ENCODE measurements around the gene TDP1.

The TDP1 gene

GRCh38 chr14:89955745-89956660, at the start of gene TDP1:
TDP1 (plus strand) TSS chr14:89955927; CDS start chr14:89963115, 7,188 bp downstream.
- in situ Hi-C loops (cut with MboI; ENCODE audit: low sequenced_read_pairs): no loop called here

DNA sequence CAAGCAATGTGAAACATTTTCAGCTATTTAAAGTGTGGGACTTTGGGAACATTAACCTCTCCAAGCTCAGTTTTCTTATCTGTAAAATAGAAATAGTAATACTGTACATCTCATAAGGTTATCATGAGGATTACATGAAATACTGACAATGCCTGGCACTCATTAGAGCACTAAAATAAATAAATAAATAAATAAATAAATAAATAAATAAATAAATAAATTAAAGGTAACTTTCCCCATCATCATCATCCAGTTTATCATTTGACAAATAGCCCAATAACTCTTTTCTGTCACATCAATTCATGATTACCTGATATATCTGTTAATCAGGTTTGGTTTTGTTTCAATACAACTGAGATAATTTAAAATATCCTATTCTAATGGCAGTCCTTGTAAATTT, 49.7 kb upstream of the TDP1 start:
- in situ Hi-C loops (cut with MboI; ENCODE audit: low sequenced_read_pairs): loop anchor here (25.0 kb wide), 1 partner anchor 744 kb away; no protein-coding TSS in a partner anchor

DNA sequence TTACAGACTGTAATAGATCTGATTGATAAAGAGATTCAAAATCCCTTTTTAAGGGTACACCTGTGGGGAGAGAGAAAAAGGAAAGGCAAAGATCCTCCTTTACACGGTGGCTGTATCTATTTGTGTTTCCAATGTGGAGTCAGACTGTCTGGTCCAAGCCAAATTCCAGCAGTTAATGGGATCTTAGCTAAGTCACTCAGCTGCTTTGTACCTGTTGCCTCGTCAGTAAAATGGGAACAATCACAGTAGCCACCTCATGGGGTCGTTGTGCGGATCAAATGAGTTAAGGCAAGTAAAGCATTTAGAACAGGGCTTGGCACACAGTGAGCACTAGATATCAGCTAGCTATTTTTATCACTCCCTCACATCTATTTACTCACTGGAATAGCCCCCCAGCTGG, 48.1 kb upstream of the TDP1 start:
- in situ Hi-C loops (cut with MboI; ENCODE audit: low sequenced_read_pairs): loop anchor here (25.0 kb wide), 1 partner anchor 745 kb away; no protein-coding TSS in a partner anchor

DNA sequence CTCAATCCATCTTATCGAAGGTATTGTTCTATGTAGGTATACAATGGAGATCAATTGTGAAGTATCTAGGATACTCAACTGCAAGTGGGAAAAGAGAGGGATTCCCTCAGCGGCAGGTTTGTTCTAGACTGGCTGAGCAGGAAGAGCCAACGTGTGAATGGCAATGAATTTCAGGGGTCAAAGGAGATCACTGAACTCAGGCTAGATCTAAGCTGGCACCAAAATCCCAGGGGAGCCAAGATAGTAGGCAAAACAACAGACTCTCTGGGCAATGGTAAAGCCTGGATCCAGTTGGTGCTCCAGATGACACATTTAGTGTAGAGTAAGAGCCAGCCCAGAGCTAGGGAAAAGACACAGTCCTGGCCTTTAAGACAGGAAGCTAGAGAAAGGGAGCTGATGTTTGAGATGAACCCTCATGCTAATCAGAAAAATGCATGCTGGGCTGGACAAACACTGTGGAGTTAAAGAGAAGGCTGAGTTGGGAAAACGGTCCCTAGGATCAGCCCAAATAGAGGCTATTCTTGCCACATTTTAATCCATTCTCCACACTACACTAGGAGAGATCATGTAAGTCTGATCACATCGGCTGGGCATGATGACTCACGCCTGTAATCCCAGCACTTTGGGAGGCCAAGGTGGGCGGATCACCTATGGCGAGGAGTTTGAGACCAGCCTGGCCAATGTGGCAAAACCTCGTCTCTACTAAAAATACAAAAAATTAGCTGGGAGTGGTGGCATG, 46.8 kb upstream of the TDP1 start:
- in situ Hi-C loops (cut with MboI; ENCODE audit: low sequenced_read_pairs): loop anchor here (25.0 kb wide), 1 partner anchor 747 kb away; no protein-coding TSS in a partner anchor

- in situ Hi-C loops (cut with MboI; ENCODE audit: low sequenced_read_pairs): loop anchor here (25.0 kb wide), 1 partner anchor 747 kb away; no protein-coding TSS in a partner anchor
Measured at GRCh38 chr14:89909586-89909985, 46.1 kb upstream of the TDP1 start.

- in situ Hi-C loops (cut with MboI; ENCODE audit: low sequenced_read_pairs): loop anchor here (10.0 to 25.0 kb wide), 2 partner anchors 748 to 866 kb away; no protein-coding TSS in a partner anchor
Measured at GRCh38 chr14:89910691-89911009, 45.1 kb upstream of the TDP1 start.

DNA sequence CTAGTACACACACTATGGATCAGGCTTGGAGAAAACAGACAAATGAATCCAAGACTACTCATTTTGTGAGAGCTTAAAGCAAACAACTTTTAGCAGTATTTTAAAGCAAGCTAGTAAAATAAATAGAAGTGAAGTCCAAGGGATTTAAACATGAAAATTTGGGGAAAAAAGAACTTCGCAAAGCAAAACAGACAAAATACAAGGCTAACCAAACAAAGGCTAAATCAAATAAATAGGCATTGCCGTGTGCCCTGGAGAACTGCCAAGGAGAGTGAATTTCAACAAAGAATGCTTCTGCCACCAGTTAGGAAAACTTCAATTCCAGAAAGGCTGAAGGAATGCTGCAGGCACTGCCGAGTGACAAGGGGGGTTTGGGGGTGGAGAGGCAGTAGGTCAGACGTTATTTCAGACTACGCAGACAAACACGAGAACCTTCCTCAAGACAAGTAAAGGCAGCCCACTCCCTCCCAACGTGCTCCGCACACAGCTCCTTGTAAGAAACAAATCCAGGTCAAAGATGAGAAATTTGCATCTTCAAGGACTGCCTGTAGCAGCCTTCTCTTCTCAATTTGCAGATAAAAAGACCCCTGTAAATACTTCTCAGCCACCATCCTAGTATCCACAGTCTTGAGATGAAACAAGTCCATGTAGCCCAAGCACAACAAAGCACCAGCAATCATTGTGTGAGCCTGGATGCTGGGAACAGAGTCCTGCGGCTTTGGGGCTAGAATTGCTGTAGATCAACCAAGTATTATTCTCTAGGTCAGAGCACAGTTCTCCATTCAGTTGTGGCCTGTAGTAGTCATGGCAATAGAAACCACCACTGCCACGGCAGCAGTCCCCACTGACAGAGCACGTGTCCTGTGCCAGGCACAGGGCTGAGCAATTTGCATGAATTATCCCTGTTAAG, 44.5 kb upstream of the TDP1 start:
- in situ Hi-C loops (cut with MboI; ENCODE audit: low sequenced_read_pairs): loop anchor here (10.0 to 25.0 kb wide), 2 partner anchors 749 to 866 kb away; no protein-coding TSS in a partner anchor

DNA sequence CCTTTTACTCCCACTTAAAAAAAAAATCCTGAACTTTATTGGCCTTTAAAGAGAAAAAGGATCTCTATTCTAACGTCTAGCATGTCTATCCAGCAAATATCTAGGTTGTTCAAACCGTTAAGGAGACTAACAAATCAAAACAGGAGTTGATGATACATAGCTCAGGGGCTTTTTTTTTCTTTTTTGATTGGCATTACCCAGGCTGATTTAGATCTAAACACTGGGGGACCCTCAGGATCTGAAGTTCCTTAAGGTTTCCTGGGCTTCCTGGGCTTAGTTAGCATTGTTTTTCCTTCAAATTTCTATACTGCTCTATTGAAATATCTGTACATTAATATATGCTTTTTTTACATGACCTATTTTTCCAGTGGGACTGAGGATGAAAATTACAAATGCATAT, 43.5 kb upstream of the TDP1 start:
- in situ Hi-C loops (cut with MboI; ENCODE audit: low sequenced_read_pairs): loop anchor here (10.0 to 25.0 kb wide), 2 partner anchors 750 to 867 kb away; no protein-coding TSS in a partner anchor

GRCh38 chr14:89912667-89913211, 43.0 kb upstream of the TDP1 start:
- in situ Hi-C loops (cut with MboI; ENCODE audit: low sequenced_read_pairs): loop anchor here (10.0 to 25.0 kb wide), 2 partner anchors 750 to 868 kb away; no protein-coding TSS in a partner anchor

- in situ Hi-C loops (cut with MboI; ENCODE audit: low sequenced_read_pairs): loop anchor here (10.0 to 25.0 kb wide), 2 partner anchors 753 to 870 kb away; no protein-coding TSS in a partner anchor
Measured at GRCh38 chr14:89915114-89915878, 40.4 kb upstream of the TDP1 start.

- in situ Hi-C loops (cut with MboI; ENCODE audit: low sequenced_read_pairs): loop anchor here (10.0 to 25.0 kb wide), 2 partner anchors 756 to 874 kb away; no protein-coding TSS in a partner anchor
Measured at GRCh38 chr14:89918721-89919120, 37.0 kb upstream of the TDP1 start.

- in situ Hi-C loops (cut with MboI; ENCODE audit: low sequenced_read_pairs): loop anchor here (25.0 kb wide), 1 partner anchor 758 kb away; no protein-coding TSS in a partner anchor
Measured at GRCh38 chr14:89920056-89920455, 35.7 kb upstream of the TDP1 start.

DNA sequence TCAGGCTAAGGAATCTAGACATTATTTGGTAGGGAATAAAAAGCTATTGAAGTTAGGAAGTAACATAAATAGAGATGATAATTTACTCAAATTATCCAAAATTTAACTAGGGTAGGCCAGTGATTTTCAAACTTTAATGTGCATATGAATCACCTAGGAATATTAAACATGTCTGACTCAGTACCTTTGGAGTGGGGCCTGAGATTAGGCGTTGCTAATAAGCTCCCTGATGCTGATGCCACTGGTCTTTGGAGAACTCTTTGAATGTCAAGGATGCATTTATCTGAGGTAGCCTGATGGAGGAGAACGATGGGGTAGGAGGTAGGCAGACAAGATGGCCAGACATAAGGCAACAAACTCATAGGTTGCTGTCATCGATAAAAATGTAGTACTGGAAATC, 34.4 kb upstream of the TDP1 start:
- in situ Hi-C loops (cut with MboI; ENCODE audit: low sequenced_read_pairs): loop anchor here (25.0 kb wide), 1 partner anchor 759 kb away; no protein-coding TSS in a partner anchor

DNA sequence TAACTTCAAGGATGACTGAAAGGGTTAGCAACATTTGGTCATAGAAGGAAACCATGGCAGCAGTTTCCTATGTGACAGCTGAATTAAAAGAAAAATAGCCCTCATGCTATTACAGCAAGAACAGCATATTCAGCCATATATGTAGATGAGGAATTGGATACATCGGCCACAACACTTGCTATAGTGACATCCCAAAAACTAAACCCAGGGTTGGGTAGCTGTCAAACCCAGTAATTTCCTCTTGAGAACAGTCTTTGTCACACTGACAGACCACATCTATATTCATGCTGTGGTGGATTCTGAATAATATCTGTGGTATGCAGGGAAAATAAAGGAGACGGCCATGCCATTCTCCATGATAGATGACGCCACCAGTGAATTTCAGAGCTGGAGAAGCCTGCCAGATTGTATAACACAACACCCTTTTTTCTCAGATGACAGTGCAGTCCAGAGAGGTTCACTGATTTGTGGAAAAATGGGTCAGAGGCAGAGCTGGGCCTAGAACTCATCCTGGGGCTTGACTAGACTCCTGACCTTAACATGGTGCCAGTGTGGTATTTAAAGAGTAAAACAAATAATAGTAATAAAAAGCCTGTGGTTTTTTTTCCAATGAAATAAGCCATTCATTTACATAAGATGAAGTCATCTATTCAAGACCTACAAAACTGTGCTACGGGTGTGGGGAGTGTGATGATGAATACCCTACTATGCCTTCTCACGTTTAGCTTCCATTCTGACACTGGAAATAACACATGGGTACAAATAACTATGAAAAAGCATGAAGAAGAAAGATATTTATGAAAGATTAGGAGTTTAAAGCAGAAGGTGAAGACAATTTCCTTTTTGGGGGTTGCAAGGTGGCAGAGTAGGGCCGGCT, 33.5 kb upstream of the TDP1 start:
- in situ Hi-C loops (cut with MboI; ENCODE audit: low sequenced_read_pairs): loop anchor here (25.0 kb wide), 1 partner anchor 760 kb away; no protein-coding TSS in a partner anchor

DNA sequence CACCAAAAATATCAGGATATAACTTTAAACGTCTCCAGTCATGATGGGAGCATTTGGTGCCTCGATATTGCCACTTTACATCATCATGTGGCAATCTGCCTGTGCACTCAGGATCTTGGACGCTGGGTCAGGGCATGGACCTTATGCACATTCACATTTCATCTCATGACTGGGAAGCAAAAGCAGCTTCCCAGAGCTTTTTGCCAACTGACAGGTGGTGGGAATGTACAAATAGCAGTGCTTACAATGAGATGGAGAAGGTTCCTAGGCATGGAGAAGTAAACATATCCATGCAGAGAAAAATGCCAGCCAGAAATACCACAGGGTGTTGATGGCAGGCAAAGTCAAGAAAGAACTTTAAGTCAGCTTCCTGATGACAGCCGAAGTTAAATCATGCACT, 31.5 kb upstream of the TDP1 start:
- in situ Hi-C loops (cut with MboI; ENCODE audit: low sequenced_read_pairs): loop anchor here (25.0 kb wide), 1 partner anchor 762 kb away; no protein-coding TSS in a partner anchor

- in situ Hi-C loops (cut with MboI; ENCODE audit: low sequenced_read_pairs): no loop called here
Measured at GRCh38 chr14:89926694-89927093, 29.0 kb upstream of the TDP1 start.

DNA sequence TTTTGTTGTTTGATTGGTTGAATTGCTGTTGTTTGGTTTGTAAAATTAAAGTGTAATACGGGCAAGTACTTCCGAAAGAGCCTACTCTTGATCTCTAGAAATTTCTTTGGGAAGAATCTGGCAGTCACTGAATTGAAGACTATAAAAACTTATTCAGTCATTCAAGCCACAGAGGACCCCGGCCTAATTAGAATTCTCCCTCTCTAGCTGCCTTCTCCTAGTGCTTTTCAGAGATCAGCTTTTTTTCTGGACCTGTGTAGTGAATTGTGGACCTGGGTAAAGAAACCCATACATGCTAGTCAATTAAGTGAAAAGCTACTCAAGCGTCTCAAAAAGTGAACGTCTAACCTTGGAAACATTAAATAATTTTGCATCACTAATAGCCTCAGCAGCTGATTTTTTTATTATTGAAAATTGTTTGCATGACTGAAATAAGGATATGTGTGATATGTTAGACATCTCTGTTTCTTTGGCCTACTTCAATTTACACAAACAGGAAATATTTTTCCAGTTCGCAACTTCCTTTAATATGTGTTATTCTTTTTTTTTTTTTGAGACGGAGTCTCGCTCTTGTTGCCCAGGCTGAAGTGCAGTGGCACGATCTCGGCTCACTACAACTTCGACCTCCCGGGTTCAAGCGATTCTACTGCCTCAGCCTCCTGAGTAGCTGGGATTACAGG, 28.4 kb upstream of the TDP1 start:
- in situ Hi-C loops (cut with MboI; ENCODE audit: low sequenced_read_pairs): no loop called here
